ENCODE data around the gene MROH2A.

GRCh38 chr2:233807215-233807865, 29.2 kb downstream of the MROH2A start:
- TF ChIP-seq EZH2phosphoT487 (IDR thresholded peaks at IDR 0.05; ENCODE audit: insufficient read depth, low read depth) (no peak), EZH2 (IDR thresholded peaks at IDR 0.05; ENCODE audit: insufficient read depth, poor library complexity, severe bottlenecking) (no peak)
